ENCODE measurements around the gene RAB10. TPM values are rescaled to one million over a fixed set of nuclear protein-coding genes. Genes with fewer than 3 reads are reported as not detected.

RAB10 gene
- 10 to 100 TPM; 35.8 to 44.2 (median 39.5) TPM for total RNA-seq
- 48.4 TPM for total RNA-seq (2013)

DNA sequence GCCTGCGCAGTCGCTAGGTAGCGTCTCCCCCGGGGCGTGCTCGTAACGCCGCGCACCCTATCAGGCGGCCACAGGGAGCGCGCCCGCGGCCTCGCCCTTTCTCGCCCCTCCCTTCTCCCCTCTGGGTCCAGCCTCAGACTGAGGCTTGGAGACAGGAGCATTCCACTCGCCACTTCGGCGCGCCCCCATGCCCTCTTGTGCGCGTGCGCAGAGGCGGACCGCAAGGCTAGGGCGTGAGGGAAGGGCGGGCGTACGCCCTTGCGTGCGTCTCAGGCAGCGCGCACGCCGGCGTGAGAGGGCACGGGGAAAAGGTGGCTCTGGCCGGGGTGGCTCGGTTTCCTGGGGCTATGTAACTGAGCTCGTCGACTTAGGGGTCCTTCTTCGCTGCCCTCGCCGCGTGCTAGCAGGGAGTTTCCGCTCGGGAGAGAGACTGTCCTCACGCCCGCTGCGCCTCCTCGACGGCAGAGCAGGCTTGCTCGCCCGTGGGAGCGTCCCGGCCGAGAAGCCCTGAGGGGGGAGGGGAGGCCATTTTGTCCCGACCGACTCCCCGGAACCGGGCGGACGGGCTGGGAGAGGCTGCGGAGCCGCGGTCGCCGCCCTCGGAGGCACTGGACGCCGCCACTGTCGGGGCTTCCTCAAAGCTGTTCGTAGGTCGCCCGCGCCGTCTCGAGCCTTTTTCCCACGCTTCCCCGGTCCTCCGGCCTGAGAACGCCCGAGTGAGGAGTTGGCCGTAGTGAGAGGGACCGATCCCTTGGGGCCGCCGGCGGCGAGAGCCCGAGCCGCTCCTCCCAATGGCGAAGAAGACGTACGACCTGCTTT lies at the start of gene RAB10:
TSS of gene RAB10 (plus strand) at position 267 of the 819 bp plus-strand sequence. CDS start at position 792, 525 bp downstream.
- intact Hi-C loops (cut with micrococcal nuclease): loop anchor here (1.0 to 2.0 kb wide), 2 partner anchors 10 to 155 kb away; partner anchors contain the start of gene ASXL2
- no peaks in the 10 kb centered on the region for H3K36me3 ChIP-seq (ENCODE audit: control insufficient read depth, insufficient read depth, low read length)
- H3K4me3 ChIP-seq (ENCODE audit: low read length): peak within 1 kb of the TSS; percentile 71
- Mint-ChIP-seq H3K9me3 (no peaks in the 10 kb centered on the region), H3K4me1 (peaks cover 28 to 52% of the 10 kb centered on the region in 2 donors), H3K36me3 (no peaks in the 10 kb centered on the region), H3K27ac (peak within 1 kb of the TSS; percentile 88 to 98), H3K27me3 (ENCODE audit: low read depth in 2 of 2) (no peaks in the 10 kb centered on the region), H3K4me3 (peak within 1 kb of the TSS; percentile 95)
- WGBS (ENCODE audit: insufficient coverage): under 1% methylated on average over 93 of the region's 94 CpGs
- H3K9me3 ChIP-seq (ENCODE audit: control insufficient read depth, insufficient read depth, low read length): no peaks in the 10 kb centered on the region
- TF ChIP-seq, protein P1, sequence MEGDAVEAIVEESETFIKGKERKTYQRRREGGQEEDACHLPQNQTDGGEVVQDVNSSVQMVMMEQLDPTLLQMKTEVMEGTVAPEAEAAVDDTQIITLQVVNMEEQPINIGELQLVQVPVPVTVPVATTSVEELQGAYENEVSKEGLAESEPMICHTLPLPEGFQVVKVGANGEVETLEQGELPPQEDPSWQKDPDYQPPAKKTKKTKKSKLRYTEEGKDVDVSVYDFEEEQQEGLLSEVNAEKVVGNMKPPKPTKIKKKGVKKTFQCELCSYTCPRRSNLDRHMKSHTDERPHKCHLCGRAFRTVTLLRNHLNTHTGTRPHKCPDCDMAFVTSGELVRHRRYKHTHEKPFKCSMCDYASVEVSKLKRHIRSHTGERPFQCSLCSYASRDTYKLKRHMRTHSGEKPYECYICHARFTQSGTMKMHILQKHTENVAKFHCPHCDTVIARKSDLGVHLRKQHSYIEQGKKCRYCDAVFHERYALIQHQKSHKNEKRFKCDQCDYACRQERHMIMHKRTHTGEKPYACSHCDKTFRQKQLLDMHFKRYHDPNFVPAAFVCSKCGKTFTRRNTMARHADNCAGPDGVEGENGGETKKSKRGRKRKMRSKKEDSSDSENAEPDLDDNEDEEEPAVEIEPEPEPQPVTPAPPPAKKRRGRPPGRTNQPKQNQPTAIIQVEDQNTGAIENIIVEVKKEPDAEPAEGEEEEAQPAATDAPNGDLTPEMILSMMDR (IDR thresholded peaks at IDR 0.05): no peak
- ATAC-seq (peak; percentile 82 to 97 (median 87)), DNase-seq (peak; percentile 97 to 99)
- H3K27ac ChIP-seq (ENCODE audit: low read length): peak within 1 kb of the TSS; percentile 94
- no peaks in the 10 kb centered on the region for H3K27me3 ChIP-seq (ENCODE audit: control insufficient read depth, insufficient read depth, low read length)
- peaks cover 33% of the 10 kb centered on the region for H3K4me1 ChIP-seq (ENCODE audit: control insufficient read depth, insufficient read depth, low read length)

DNA sequence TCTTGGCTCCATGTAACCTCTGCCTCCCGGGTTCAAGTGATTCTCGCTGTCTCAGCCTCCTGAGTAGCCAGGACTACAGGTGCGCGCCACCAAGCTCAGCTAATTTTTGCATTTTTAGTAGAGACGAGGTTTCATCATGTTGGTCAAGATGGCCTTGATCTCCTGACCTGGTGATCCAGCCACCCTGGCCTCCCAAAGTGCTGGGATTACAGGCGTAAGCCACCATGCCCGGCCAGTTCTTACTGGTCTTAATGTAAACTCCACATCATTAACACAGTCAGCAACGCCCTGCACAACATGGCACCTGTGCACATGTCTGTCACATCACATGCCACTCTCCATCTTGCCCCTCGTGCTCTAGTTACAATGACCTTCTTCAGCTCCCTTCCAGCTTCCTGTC lies 45.8 kb upstream of the RAB10 start:
- Histone ChIP-seq H3K4me1 (ENCODE audit: control insufficient read depth, insufficient read depth, low read length) (no peaks in the 10 kb centered on the region), H3K27ac (ENCODE audit: low read length) (no peak overlapping the region), H3K27me3 (ENCODE audit: control insufficient read depth, insufficient read depth, low read length) (no peaks in the 10 kb centered on the region), H3K9me3 (ENCODE audit: control insufficient read depth, insufficient read depth, low read length) (no peaks in the 10 kb centered on the region), H3K36me3 (ENCODE audit: control insufficient read depth, insufficient read depth, low read length) (no peaks in the 10 kb centered on the region), H3K4me3 (ENCODE audit: low read length) (no peak overlapping the region)
- Mint-ChIP-seq H3K9me3 (no peaks in the 10 kb centered on the region), H3K27ac (no peak overlapping the region), H3K4me1 (peaks cover 0 to 2% of the 10 kb centered on the region in 2 donors), H3K4me3 (no peak overlapping the region), H3K36me3 (no peaks in the 10 kb centered on the region), H3K27me3 (ENCODE audit: low read depth in 2 of 2) (peaks cover 0 to 2% of the 10 kb centered on the region in 2 donors)
- DNase-seq (no peak), ATAC-seq (no peak)
- intact Hi-C loops (cut with micrococcal nuclease): no loop called here
- WGBS (ENCODE audit: insufficient coverage): 93% methylated on average over 9 of the region's 9 CpGs
- TF ChIP-seq, protein P1 (IDR thresholded peaks at IDR 0.05): no peak

DNA sequence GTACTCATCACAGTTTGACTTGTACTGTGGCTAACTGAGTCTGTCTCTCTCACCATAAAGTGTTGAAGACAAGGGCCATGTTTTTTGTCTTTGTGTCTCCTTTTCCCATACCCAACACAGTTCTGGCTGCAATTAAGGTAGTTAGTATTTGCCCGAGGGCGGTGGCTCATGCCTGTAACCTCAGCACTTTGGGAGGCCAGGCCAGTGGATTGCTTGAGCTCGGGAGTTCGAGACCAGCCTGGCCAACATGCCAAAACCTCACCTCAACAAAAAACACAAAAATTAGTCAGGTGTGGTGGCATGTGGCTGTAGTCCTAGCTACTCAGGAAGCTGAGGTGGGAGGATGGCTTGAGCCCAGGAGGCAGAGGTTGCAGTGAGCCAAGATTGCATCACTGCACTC lies 44.7 kb upstream of the RAB10 start:
- Histone ChIP-seq H3K4me1 (ENCODE audit: control insufficient read depth, insufficient read depth, low read length) (no peaks in the 10 kb centered on the region), H3K9me3 (ENCODE audit: control insufficient read depth, insufficient read depth, low read length) (no peaks in the 10 kb centered on the region), H3K36me3 (ENCODE audit: control insufficient read depth, insufficient read depth, low read length) (no peaks in the 10 kb centered on the region), H3K27ac (ENCODE audit: low read length) (no peak overlapping the region), H3K27me3 (ENCODE audit: control insufficient read depth, insufficient read depth, low read length) (no peaks in the 10 kb centered on the region), H3K4me3 (ENCODE audit: low read length) (no peak overlapping the region)
- no peak for DNase-seq
- Mint-ChIP-seq H3K9me3 (no peaks in the 10 kb centered on the region), H3K4me1 (no peaks in the 10 kb centered on the region), H3K4me3 (no peak overlapping the region), H3K36me3 (no peaks in the 10 kb centered on the region), H3K27me3 (ENCODE audit: low read depth in 2 of 2) (peaks cover 0 to 3% of the 10 kb centered on the region in 2 donors), H3K27ac (no peak overlapping the region)
- TF ChIP-seq, protein P1 (IDR thresholded peaks at IDR 0.05): no peak
- no CpG with 5 or more reads among the region's 4 CpGs for WGBS (ENCODE audit: insufficient coverage)
- intact Hi-C loops (cut with micrococcal nuclease): no loop called here
- ATAC-seq: no peak

Data from natural killer cell (primary cell).